SK-N-SH treated with all-trans-retinoic acid at 6 μM for 48 hours (cell line): Measurements from ENCODE around the gene P2RY8.

Experiments
- ISL1 ChIP-seq: fragments of 250-450 bp; sonication (Bioruptor Pico); IDR thresholded peaks from 2 replicates; pipeline ENCODE4 v2.1.2; 2022; ENCODE audit warnings: mild to moderate bottlenecking, moderate library complexity
- PATZ1 ChIP-seq: fragments of 250-450 bp; sonication (Bioruptor Pico); IDR thresholded peaks from 2 replicates; pipeline ENCODE4 v1.8.0; 2020; ENCODE audit warnings: mild to moderate bottlenecking, moderate library complexity, borderline replicate concordance
- TSHZ2 ChIP-seq: fragments of 250-450 bp; sonication (Bioruptor Pico); IDR thresholded peaks from 2 replicates; pipeline ENCODE4 v1.5.0; 2020; ENCODE audit warnings: mild to moderate bottlenecking, moderate library complexity

GRCh38 chrX:1422135-1422465 is 114.9 kb downstream of the P2RY8 start:
- no peak for TF ChIP-seq TSHZ2 (CRISPR knock-in tag)
- no peak for TF ChIP-seq ISL1 (CRISPR knock-in tag)
- TF ChIP-seq PATZ1 (CRISPR knock-in tag): no peak
